Gastroesophageal sphincter (tissue), 4 donors: ENCODE results near the gene IL17F. TPM values are rescaled to one million over a fixed set of nuclear protein-coding genes. Genes with fewer than 3 reads are reported as not detected.

Experiments used
- ATAC-seq: fragments of 150-250 bp; one replicate; pipeline ENCODE4 v1.9.1; 2016; ENCODE audit warnings: mild to moderate bottlenecking, moderate library complexity
- H3K27ac ChIP-seq, 4 donors: fragments of 200-600 bp; sonication (generic) in 3 of 4; 1 replicate in 3 of 4; 2 replicates in 1 of 4; pipeline ENCODE4 v1.5.1; 2016 to 2019
- H3K27me3 ChIP-seq: fragments of 200-600 bp; sonication (generic); one replicate; pipeline ENCODE4 v1.5.1; 2019
- H3K36me3 ChIP-seq, 2 donors: fragments of 200-600 bp; sonication (generic); one replicate each; pipeline ENCODE4 v1.5.1; 2019; ENCODE audit warnings: control low read depth in 1 of 2
- H3K4me1 ChIP-seq, 3 donors: fragments of 200-600 bp; sonication (generic); 1 replicate in 2 of 3; 2 replicates in 1 of 3; pipeline ENCODE4 v1.5.1; 2016 to 2019; ENCODE audit warnings: control low read depth in 2 of 3
- H3K4me3 ChIP-seq, 2 donors: fragments of 200-600 bp; sonication (generic); one replicate each; pipeline ENCODE4 v1.5.1; 2019; ENCODE audit warnings: mild to moderate bottlenecking in 1 of 2, moderate library complexity in 1 of 2
- H3K9me3 ChIP-seq, 3 donors: fragments of 200-600 bp; sonication (generic); one replicate each; pipeline ENCODE4 v1.5.1; 2017 to 2019; ENCODE audit warnings: control low read depth in 2 of 3
- EP300 ChIP-seq: sonication (generic); formaldehyde crosslinking; IDR thresholded peaks from one replicate; pipeline ENCODE4 v1.6.1; 2017; ENCODE audit warnings: antibody characterized with exemption, mild to moderate bottlenecking
- POLR2A ChIP-seq, 2 donors: fragments of 450-650 bp; IDR thresholded peaks; one replicate each; pipeline ENCODE4 v1.6.1; 2017; ENCODE audit warnings: antibody characterized with exemption in 2 of 2, mild to moderate bottlenecking in 2 of 2, moderate library complexity in 1 of 2
- POLR2AphosphoS5 ChIP-seq: sonication (generic); formaldehyde crosslinking; IDR thresholded peaks from one replicate; pipeline ENCODE4 v1.6.1; 2017; ENCODE audit warnings: antibody characterized with exemption
- WGBS, 2 donors: methylation state at CpG; one replicate each; pipeline ENCODE4 v1.1.5; 2018; ENCODE audit warnings: low coverage in 1 of 2; 5-methylcytosine and 5-hydroxymethylcytosine counted together
- total RNA-seq, 4 donors: library from RNA; depleted of rRNA; stranded (reverse); fragments of >200 nt; gene quantifications; one replicate each; pipeline ENCODE4 v1.1.0, GENCODE V29; 2016
- TF ChIP-seq, protein P1 (sequence below), 4 experiments: fragments of 200-600 bp in 2 of 4; fragments of 450-650 bp in 2 of 4; sonication (generic) in 1 of 4; IDR thresholded peaks; one replicate each; pipeline ENCODE4 v1.5.1; 2017 to 2019; ENCODE audit warnings: antibody characterized with exemption in 4 of 4, mild to moderate bottlenecking in 2 of 4, moderate library complexity in 2 of 4

The IL17F gene
- total RNA-seq, 4 donors from 2014 or later: not detected

DNA sequence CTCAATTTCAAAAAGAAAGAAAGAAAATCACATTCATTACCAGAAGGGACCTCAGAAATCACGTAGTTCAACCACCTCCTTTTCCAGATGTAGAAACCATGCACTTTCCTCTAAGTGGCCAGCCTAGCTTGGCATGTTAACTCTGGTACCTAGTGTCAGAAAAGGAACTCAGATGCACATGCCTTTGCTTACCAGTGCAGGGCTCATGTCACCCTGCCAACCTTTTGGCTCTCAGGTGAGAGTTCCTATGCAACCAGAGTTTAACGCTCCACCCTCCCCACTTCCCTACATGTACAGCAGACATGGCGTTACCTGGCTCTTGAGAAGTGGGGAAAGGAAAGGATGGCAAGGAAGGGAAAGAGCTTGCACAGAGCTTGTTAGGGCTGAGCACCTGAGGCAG lies 16.3 kb upstream of the IL17F start:
- H3K27ac ChIP-seq: no peak overlapping the region
- 88 to 94% methylated on average over 2 to 3 of the region's 3 CpGs for WGBS, 2 donors
- no peak for ATAC-seq
- no peaks in the 10 kb centered on the region for H3K9me3 ChIP-seq
- no peak for TF ChIP-seq POLR2A (IDR thresholded peaks at IDR 0.05)
- no peak for TF ChIP-seq EP300
- no peak for TF ChIP-seq POLR2AphosphoS5
- TF ChIP-seq, protein P1, sequence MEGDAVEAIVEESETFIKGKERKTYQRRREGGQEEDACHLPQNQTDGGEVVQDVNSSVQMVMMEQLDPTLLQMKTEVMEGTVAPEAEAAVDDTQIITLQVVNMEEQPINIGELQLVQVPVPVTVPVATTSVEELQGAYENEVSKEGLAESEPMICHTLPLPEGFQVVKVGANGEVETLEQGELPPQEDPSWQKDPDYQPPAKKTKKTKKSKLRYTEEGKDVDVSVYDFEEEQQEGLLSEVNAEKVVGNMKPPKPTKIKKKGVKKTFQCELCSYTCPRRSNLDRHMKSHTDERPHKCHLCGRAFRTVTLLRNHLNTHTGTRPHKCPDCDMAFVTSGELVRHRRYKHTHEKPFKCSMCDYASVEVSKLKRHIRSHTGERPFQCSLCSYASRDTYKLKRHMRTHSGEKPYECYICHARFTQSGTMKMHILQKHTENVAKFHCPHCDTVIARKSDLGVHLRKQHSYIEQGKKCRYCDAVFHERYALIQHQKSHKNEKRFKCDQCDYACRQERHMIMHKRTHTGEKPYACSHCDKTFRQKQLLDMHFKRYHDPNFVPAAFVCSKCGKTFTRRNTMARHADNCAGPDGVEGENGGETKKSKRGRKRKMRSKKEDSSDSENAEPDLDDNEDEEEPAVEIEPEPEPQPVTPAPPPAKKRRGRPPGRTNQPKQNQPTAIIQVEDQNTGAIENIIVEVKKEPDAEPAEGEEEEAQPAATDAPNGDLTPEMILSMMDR (IDR thresholded peaks at IDR 0.05): no peak
- H3K27me3 ChIP-seq: peaks cover 7% of the 10 kb centered on the region
- peaks cover 0 to 33% of the 10 kb centered on the region in 2 donors for H3K36me3 ChIP-seq
- H3K4me3 ChIP-seq: no peak overlapping the region
- H3K4me1 ChIP-seq: peaks cover 0 to 14% (median 0%) of the 10 kb centered on the region in 3 donors

DNA sequence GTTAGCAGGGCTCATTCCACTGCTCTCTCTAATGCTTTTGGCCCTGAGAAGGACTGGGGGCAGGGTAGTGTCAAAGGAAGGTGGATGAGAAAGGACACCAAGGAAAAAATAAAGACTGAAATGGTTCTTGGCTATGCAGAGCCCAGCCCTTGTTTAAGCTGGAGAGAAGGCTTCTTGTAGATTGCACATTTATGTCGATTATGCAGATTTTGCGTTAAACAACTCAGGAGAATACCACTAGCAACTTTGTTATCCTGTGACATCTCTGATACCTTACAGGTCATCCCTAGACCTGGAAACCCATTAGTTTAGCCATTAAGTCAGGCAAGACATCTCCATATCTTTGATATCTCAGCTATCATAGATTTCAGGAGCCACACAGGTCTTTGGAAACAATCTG lies 11.1 kb upstream of the IL17F start:
- WGBS, 2 donors: 90 to 92% methylated on average over 2 of the region's 2 CpGs
- H3K36me3 ChIP-seq: no peaks in the 10 kb centered on the region
- H3K9me3 ChIP-seq: no peaks in the 10 kb centered on the region
- no peak for ATAC-seq
- H3K4me1 ChIP-seq: no peaks in the 10 kb centered on the region
- no peak overlapping the region for H3K27ac ChIP-seq
- H3K27me3 ChIP-seq: peaks cover 21% of the 10 kb centered on the region
- TF ChIP-seq, protein P1 (IDR thresholded peaks at IDR 0.05): no peak
- TF ChIP-seq EP300 (no peak), POLR2A (IDR thresholded peaks at IDR 0.05) (no peak), POLR2AphosphoS5 (no peak)
- H3K4me3 ChIP-seq: no peak overlapping the region

DNA sequence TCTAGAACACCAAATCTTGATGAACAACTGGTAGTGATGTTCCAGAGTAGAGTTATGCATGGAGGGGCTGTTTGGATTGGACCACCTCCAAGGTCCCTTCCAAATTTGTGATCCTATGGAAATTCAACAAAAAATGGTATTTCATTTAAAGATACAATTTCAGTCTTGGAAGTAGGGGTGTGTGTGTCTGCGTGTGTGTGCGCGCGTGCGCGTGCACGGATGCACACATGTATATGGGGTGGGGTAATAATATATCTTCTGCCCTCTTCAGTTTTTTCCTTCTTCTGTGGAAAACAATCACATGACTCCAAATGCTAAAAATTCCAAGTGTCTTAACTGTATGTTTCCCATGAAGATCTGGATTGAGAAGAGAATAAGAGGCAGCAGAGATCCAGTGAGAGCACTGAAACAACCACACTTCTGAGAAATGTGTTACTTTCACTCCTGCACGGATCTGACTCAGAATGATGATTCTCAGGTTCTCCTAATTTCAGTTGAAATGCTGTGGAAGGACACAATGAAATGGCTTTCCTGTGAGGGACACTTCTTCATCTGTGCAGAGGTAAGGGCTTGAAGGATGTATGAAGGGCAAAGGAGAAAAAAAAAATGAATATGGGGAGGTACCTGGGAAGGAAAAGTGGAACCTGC lies 10.6 kb upstream of the IL17F start:
- Histone ChIP-seq H3K36me3 (no peaks in the 10 kb centered on the region), H3K27ac (no peak overlapping the region), H3K4me1 (no peaks in the 10 kb centered on the region), H3K4me3 (no peak overlapping the region), H3K27me3 (peaks cover 21% of the 10 kb centered on the region), H3K9me3 (no peaks in the 10 kb centered on the region)
- TF ChIP-seq POLR2A (IDR thresholded peaks at IDR 0.05) (no peak), EP300 (no peak), POLR2AphosphoS5 (no peak)
- TF ChIP-seq, protein P1 (IDR thresholded peaks at IDR 0.05): no peak
- ATAC-seq: no peak
- WGBS, 2 donors: 90 to 98% methylated on average over 7 to 8 of the region's 8 CpGs

DNA sequence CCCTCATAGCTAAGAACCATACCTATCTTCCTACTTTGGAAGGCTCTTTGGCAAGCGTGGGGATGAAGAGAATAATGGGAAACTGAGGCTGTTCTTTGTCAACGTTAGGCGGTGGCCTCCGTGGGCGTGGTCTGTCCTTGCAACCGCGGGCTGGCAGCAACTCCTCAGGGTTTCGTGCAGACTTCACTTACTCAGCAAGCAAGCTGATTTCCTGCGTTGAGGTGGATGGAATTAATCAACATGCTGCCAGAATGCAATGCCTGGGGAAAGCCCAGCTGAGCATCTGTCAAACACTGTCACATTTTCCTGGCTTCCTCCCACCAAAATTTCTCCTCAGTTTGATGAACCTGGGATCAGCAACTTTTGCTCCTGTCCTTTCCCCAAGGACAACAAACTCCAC lies 9.2 kb upstream of the IL17F start:
- no peaks in the 10 kb centered on the region for H3K36me3 ChIP-seq
- WGBS, 2 donors: 46 to 51% methylated on average over 8 to 9 of the region's 9 CpGs
- H3K4me3 ChIP-seq: no peak overlapping the region
- H3K27me3 ChIP-seq: peaks cover 28% of the 10 kb centered on the region
- no peak for ATAC-seq
- no peaks in the 10 kb centered on the region for H3K9me3 ChIP-seq
- TF ChIP-seq POLR2AphosphoS5: no peak
- TF ChIP-seq, protein P1 (IDR thresholded peaks at IDR 0.05): no peak
- no peak for TF ChIP-seq EP300
- no peak for TF ChIP-seq POLR2A (IDR thresholded peaks at IDR 0.05)
- no peaks in the 10 kb centered on the region for H3K4me1 ChIP-seq
- no peak overlapping the region for H3K27ac ChIP-seq

DNA sequence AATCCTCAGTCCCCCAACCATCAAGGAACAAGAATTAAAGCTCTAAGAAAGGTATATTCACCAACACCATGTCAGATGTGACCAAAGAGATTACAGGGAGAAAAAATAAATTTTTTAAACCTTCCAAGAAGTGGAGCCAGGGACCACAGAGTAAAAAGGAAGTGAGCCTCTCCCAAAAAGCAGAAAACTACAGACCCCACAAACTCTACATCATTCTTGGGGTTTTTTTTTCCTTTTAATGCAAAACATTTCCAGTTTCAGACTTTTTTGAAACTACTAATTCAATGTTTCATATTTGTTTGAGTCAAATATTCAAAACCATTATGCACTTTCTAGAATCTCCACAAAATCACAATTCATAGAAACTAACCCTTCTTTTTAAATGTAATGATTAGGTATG lies 6.8 kb upstream of the IL17F start:
- Histone ChIP-seq H3K27ac (no peak overlapping the region), H3K4me3 (no peak overlapping the region), H3K36me3 (no peaks in the 10 kb centered on the region), H3K4me1 (no peaks in the 10 kb centered on the region), H3K27me3 (peaks cover 31% of the 10 kb centered on the region), H3K9me3 (no peaks in the 10 kb centered on the region)
- TF ChIP-seq, protein P1 (IDR thresholded peaks at IDR 0.05): no peak
- TF ChIP-seq POLR2A (IDR thresholded peaks at IDR 0.05) (no peak), EP300 (no peak), POLR2AphosphoS5 (no peak)
- ATAC-seq: no peak
